ENCODE results near the gene VHLL.

Gene VHLL

DNA sequence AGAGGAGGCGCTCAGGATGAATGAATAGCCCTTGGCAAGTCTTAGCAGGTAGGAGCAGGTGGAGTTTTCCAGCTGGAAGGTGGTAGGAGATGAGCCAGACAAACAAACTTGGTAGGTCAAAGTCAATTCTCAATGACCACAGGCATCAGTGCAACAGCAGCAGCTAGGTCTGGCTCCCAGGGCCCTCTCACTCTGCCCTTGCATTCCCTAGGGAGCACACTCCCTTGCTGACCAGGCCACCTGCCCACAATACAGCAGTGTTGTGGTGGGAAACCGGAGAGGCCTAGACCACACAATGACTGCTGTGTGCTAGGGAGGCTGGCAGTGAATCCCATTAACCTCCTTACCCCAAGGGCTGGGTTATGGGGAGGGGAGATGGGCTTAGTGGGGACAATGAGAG lies 38.2 kb downstream of the VHLL start:
- Histone ChIP-seq H3K4me3 (ENCODE audit: severe bottlenecking) (no peak overlapping the region), H3K36me3 (ENCODE audit: low read depth) (peaks cover 93% of the 10 kb centered on the region), H3K9me3 (ENCODE audit: severe bottlenecking) (no peaks in the 10 kb centered on the region), H3K4me1 (ENCODE audit: insufficient read depth, poor library complexity, severe bottlenecking) (peaks cover 25% of the 10 kb centered on the region), H3K27ac (ENCODE audit: poor library complexity, severe bottlenecking) (no peak overlapping the region), H3K27me3 (ENCODE audit: insufficient read depth, poor library complexity, severe bottlenecking) (no peaks in the 10 kb centered on the region)
- DNase-seq (ENCODE audit: low spot score) (no peak), ATAC-seq (ENCODE audit: low read depth) (no peak)
- TF ChIP-seq, protein P1, sequence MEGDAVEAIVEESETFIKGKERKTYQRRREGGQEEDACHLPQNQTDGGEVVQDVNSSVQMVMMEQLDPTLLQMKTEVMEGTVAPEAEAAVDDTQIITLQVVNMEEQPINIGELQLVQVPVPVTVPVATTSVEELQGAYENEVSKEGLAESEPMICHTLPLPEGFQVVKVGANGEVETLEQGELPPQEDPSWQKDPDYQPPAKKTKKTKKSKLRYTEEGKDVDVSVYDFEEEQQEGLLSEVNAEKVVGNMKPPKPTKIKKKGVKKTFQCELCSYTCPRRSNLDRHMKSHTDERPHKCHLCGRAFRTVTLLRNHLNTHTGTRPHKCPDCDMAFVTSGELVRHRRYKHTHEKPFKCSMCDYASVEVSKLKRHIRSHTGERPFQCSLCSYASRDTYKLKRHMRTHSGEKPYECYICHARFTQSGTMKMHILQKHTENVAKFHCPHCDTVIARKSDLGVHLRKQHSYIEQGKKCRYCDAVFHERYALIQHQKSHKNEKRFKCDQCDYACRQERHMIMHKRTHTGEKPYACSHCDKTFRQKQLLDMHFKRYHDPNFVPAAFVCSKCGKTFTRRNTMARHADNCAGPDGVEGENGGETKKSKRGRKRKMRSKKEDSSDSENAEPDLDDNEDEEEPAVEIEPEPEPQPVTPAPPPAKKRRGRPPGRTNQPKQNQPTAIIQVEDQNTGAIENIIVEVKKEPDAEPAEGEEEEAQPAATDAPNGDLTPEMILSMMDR (IDR thresholded peaks at IDR 0.05; ENCODE audit: poor library complexity, severe bottlenecking) = no peak

DNA sequence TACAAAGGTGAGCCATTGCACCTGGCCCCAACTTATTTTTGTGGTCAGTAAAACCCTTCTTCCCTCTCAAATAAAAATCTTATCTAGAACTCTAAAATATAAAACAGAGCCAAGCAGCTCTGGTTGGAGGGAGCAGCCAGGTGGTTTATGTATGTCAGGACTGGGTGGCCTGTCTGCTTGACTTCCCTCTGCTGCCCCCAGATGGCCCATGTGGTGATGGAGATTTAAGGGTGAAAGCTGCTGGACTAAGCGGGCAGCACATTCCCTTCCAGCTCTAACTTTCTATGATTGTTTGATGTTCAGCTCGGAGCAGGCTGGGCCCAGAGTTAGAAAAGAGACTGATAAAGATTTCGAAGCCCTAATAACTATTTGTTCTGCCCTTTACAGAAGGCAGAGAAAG lies 39.3 kb downstream of the VHLL start:
- Histone ChIP-seq H3K4me3 (ENCODE audit: severe bottlenecking) (no peak overlapping the region), H3K36me3 (ENCODE audit: low read depth) (peaks cover 96% of the 10 kb centered on the region), H3K9me3 (ENCODE audit: severe bottlenecking) (no peaks in the 10 kb centered on the region), H3K4me1 (ENCODE audit: insufficient read depth, poor library complexity, severe bottlenecking) (peaks cover 25% of the 10 kb centered on the region), H3K27ac (ENCODE audit: poor library complexity, severe bottlenecking) (no peak overlapping the region), H3K27me3 (ENCODE audit: insufficient read depth, poor library complexity, severe bottlenecking) (no peaks in the 10 kb centered on the region)
- DNase-seq (ENCODE audit: low spot score) = no peak
- TF ChIP-seq, protein P1 (IDR thresholded peaks at IDR 0.05; ENCODE audit: poor library complexity, severe bottlenecking) = no peak
- ATAC-seq (ENCODE audit: low read depth) = no peak

DNA sequence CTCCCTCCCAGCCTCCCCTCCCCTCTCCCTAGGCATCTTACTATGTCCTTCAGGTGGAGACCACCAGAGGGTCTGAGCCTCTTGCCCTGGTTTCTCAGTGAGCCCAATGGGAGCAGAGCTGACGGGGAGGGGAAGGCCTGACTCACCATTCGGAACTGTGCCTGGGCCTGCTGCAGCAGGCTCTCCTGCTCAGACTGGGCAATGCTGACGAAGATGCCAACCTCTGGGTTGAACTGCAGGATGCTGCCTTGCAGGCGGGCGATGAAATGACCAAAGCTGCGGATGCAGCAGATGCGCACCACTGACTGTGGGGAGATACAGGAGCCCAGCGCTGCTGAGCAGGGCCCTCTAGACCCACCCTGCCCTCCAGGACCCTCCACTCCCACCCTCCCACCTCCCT lies 40.2 kb downstream of the VHLL start:
- ATAC-seq (ENCODE audit: low read depth) (peak; percentile 68), DNase-seq (ENCODE audit: low spot score) (no peak)
- Histone ChIP-seq H3K27me3 (ENCODE audit: insufficient read depth, poor library complexity, severe bottlenecking) (no peaks in the 10 kb centered on the region), H3K36me3 (ENCODE audit: low read depth) (peaks cover 97% of the 10 kb centered on the region), H3K4me1 (ENCODE audit: insufficient read depth, poor library complexity, severe bottlenecking) (peaks cover 25% of the 10 kb centered on the region), H3K9me3 (ENCODE audit: severe bottlenecking) (no peaks in the 10 kb centered on the region), H3K4me3 (ENCODE audit: severe bottlenecking) (no peak overlapping the region), H3K27ac (ENCODE audit: poor library complexity, severe bottlenecking) (no peak overlapping the region)
- TF ChIP-seq, protein P1 (IDR thresholded peaks at IDR 0.05; ENCODE audit: poor library complexity, severe bottlenecking) = no peak

DNA sequence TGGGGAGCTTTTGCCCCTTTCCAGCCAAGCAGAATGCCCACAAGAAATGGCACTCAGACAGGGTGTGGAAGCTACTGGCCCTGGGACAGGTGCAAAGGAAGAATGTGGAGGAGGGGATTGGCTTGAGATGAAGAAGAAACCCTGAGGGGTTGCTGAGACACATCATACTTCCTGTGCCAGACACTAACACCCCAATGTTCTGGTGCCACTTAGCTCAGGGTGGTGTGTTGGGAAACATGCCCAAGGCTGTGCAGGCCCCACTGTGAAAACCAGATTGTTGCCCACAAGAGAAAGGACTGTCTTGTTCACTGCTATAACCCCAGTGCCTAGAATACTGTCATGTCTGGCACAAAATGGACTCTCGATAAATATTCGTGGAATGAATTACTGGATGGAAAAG lies 41.4 kb downstream of the VHLL start:
- H3K36me3 ChIP-seq (ENCODE audit: low read depth) = peaks cover 97% of the 10 kb centered on the region
- ATAC-seq (ENCODE audit: low read depth) (no peak), DNase-seq (ENCODE audit: low spot score) (no peak)
- TF ChIP-seq, protein P1 (IDR thresholded peaks at IDR 0.05; ENCODE audit: poor library complexity, severe bottlenecking) = no peak
- H3K4me3 ChIP-seq (ENCODE audit: severe bottlenecking) = no peak overlapping the region
- H3K27ac ChIP-seq (ENCODE audit: poor library complexity, severe bottlenecking) = no peak overlapping the region
- peaks cover 14% of the 10 kb centered on the region for H3K4me1 ChIP-seq (ENCODE audit: insufficient read depth, poor library complexity, severe bottlenecking)
- H3K27me3 ChIP-seq (ENCODE audit: insufficient read depth, poor library complexity, severe bottlenecking) = no peaks in the 10 kb centered on the region
- no peaks in the 10 kb centered on the region for H3K9me3 ChIP-seq (ENCODE audit: severe bottlenecking)

DNA sequence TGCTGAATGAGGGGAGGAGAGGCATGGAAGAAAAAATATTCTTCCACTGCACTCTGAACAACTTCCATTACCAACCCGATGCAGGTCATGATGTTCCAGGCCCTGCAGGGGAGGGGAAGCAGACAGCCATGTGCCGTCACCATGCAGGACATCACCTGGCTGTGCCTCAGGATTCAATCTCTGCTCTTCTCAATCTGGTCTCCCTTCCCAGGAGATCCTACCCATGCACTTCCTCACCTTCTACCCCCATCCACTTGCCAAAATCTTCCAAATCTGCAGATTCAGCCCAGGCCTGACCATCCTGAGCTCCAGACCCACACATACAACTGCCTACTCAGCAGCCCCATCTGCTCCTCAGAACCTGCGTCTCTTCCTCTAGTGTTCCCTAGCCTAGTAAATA lies 45.5 kb downstream of the VHLL start:
- Histone ChIP-seq H3K9me3 (ENCODE audit: severe bottlenecking) (no peaks in the 10 kb centered on the region), H3K27ac (ENCODE audit: poor library complexity, severe bottlenecking) (no peak overlapping the region), H3K36me3 (ENCODE audit: low read depth) (peaks cover 77% of the 10 kb centered on the region)

More for the DNA sequence above, 45.5 kb downstream of the VHLL start:
- H3K4me3 ChIP-seq (ENCODE audit: severe bottlenecking) = no peak overlapping the region
- TF ChIP-seq, protein P1 (IDR thresholded peaks at IDR 0.05; ENCODE audit: poor library complexity, severe bottlenecking) = no peak
- H3K27me3 ChIP-seq (ENCODE audit: insufficient read depth, poor library complexity, severe bottlenecking) = no peaks in the 10 kb centered on the region
- ATAC-seq (ENCODE audit: low read depth) (no peak), DNase-seq (ENCODE audit: low spot score) (no peak)
- no peaks in the 10 kb centered on the region for H3K4me1 ChIP-seq (ENCODE audit: insufficient read depth, poor library complexity, severe bottlenecking)
